Neural cell (in vitro differentiated cells): Measurements from ENCODE around the gene DCTD.

Source experiments
- EP300 ChIP-seq: fragments of 450-650 bp; conservative IDR thresholded peaks from 2 replicates; pipeline ENCODE4 v1.6.1; 2014; ENCODE audit warnings: antibody characterized with exemption, mild to moderate bottlenecking, moderate library complexity; ENCODE audit not compliant: poor library complexity, severe bottlenecking
- EZH2 ChIP-seq: fragments of 200-600, 300-800 bp; shearing (Covaris generic), sonication (generic); IDR thresholded peaks from 2 replicates; pipeline ENCODE4 v1.6.1; 2014; ENCODE audit warnings: antibody characterized with exemption, low read length, borderline replicate concordance, mild to moderate bottlenecking; ENCODE audit not compliant: insufficient read depth, poor library complexity, severe bottlenecking
- MXI1 ChIP-seq: fragments of 450-650 bp; conservative IDR thresholded peaks from 2 replicates; pipeline ENCODE4 v1.6.1; 2014; ENCODE audit warnings: antibody characterized with exemption, mild to moderate bottlenecking; ENCODE audit not compliant: poor library complexity, severe bottlenecking
- TF ChIP-seq, protein P1 (sequence below): fragments of 450-650 bp; IDR thresholded peaks from 2 replicates; pipeline ENCODE4 v1.5.1; 2014; ENCODE audit warnings: antibody characterized with exemption, mild to moderate bottlenecking, moderate library complexity; ENCODE audit not compliant: poor library complexity, severe bottlenecking
- TF ChIP-seq, protein P2 (sequence below): IDR thresholded peaks from 2 replicates; pipeline ENCODE4 v1.6.1; 2012; ENCODE audit warnings: borderline replicate concordance

DNA sequence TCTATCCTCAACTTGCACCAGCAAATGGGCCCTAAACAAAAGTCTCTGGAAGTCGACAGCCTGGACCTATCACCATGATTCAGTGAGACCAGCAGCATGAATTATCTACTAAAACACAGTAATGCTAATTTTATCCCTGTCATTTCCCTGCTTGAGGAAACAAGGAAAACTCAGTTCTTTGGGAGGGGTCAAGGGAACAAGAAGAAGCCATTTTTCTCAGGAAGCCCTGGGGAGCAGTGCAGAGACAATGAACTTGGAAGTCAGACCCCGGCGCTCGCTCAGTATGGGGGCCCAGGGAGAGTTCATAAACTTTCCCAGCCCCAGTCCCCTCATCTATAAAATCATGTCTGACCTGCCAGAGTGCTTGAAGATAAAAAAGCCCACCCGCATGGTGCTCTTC lies 50.4 kb downstream of the DCTD start:
- TF ChIP-seq, protein P1, sequence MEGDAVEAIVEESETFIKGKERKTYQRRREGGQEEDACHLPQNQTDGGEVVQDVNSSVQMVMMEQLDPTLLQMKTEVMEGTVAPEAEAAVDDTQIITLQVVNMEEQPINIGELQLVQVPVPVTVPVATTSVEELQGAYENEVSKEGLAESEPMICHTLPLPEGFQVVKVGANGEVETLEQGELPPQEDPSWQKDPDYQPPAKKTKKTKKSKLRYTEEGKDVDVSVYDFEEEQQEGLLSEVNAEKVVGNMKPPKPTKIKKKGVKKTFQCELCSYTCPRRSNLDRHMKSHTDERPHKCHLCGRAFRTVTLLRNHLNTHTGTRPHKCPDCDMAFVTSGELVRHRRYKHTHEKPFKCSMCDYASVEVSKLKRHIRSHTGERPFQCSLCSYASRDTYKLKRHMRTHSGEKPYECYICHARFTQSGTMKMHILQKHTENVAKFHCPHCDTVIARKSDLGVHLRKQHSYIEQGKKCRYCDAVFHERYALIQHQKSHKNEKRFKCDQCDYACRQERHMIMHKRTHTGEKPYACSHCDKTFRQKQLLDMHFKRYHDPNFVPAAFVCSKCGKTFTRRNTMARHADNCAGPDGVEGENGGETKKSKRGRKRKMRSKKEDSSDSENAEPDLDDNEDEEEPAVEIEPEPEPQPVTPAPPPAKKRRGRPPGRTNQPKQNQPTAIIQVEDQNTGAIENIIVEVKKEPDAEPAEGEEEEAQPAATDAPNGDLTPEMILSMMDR = no peak
- TF ChIP-seq MXI1 (no peak), EP300 (no peak), EZH2 (no peak)
- TF ChIP-seq, protein P2, sequence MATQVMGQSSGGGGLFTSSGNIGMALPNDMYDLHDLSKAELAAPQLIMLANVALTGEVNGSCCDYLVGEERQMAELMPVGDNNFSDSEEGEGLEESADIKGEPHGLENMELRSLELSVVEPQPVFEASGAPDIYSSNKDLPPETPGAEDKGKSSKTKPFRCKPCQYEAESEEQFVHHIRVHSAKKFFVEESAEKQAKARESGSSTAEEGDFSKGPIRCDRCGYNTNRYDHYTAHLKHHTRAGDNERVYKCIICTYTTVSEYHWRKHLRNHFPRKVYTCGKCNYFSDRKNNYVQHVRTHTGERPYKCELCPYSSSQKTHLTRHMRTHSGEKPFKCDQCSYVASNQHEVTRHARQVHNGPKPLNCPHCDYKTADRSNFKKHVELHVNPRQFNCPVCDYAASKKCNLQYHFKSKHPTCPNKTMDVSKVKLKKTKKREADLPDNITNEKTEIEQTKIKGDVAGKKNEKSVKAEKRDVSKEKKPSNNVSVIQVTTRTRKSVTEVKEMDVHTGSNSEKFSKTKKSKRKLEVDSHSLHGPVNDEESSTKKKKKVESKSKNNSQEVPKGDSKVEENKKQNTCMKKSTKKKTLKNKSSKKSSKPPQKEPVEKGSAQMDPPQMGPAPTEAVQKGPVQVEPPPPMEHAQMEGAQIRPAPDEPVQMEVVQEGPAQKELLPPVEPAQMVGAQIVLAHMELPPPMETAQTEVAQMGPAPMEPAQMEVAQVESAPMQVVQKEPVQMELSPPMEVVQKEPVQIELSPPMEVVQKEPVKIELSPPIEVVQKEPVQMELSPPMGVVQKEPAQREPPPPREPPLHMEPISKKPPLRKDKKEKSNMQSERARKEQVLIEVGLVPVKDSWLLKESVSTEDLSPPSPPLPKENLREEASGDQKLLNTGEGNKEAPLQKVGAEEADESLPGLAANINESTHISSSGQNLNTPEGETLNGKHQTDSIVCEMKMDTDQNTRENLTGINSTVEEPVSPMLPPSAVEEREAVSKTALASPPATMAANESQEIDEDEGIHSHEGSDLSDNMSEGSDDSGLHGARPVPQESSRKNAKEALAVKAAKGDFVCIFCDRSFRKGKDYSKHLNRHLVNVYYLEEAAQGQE = no peak
